ENCODE results near the gene PRCD. TPM values are rescaled to one million over a fixed set of nuclear protein-coding genes. Genes with fewer than 3 reads are reported as not detected.

The PRCD gene
- total RNA-seq, 4 donors from 2014 or later = 0.57 to 11.2 (median 2.3) TPM

- Histone ChIP-seq H3K27me3 (peaks cover 51% of the 10 kb centered on the region), H3K4me1 (peaks cover 0 to 29% (median 10%) of the 10 kb centered on the region in 3 donors), H3K27ac (peak overlapping the region in 3 of 4 donors; percentile 51 to 76 (median 69)), H3K9me3 (no peaks in the 10 kb centered on the region), H3K4me3 (peak overlapping the region; percentile 32 to 67), H3K36me3 (no peaks in the 10 kb centered on the region)
- TF ChIP-seq CTCF (IDR thresholded peaks at IDR 0.05) = no peak
- TF ChIP-seq EP300 (IDR thresholded peaks at IDR 0.05) = no peak
- 25 to 41% methylated on average over 8 of the region's 17 CpGs for WGBS, 2 donors (ENCODE audit: low coverage in 1 of 2)
- ATAC-seq = peak; percentile 18
Observed at GRCh38 chr17:76584427-76585032, 44.7 kb downstream of the PRCD start.

GRCh38 chr17:76585033-76585648 lies 45.3 kb downstream of the PRCD start:
- no peaks in the 10 kb centered on the region for H3K9me3 ChIP-seq
- H3K4me1 ChIP-seq = peaks cover 0 to 29% (median 10%) of the 10 kb centered on the region in 3 donors
- H3K27ac ChIP-seq = peak overlapping the region in 3 of 4 donors; percentile 51 to 76 (median 69)
- 0% methylated on average over 1 of the region's 62 CpGs; no CpG with 5 or more reads in 1 of the 2 donors for WGBS, 2 donors (ENCODE audit: low coverage in 1 of 2)
- H3K27me3 ChIP-seq = peaks cover 51% of the 10 kb centered on the region
- TF ChIP-seq POLR2A (IDR thresholded peaks at IDR 0.05) (no peak), EP300 (IDR thresholded peaks at IDR 0.05) (no peak), CTCF (IDR thresholded peaks at IDR 0.05) (no peak), POLR2AphosphoS5 (IDR thresholded peaks at IDR 0.05) (no peak)
- ATAC-seq = peak; percentile 26
- peak overlapping the region; percentile 32 to 67 for H3K4me3 ChIP-seq
- no peaks in the 10 kb centered on the region for H3K36me3 ChIP-seq

- peak; percentile 81 for ATAC-seq
- TF ChIP-seq POLR2A (IDR thresholded peaks at IDR 0.05) (peak; percentile 35 to 43), POLR2AphosphoS5 (IDR thresholded peaks at IDR 0.05) (no peak), CTCF (IDR thresholded peaks at IDR 0.05) (peak in 3 of 4 experiments; percentile 6 to 62 (median 37))
- H3K4me3 ChIP-seq = peak within 1 kb of the TSS; percentile 32 to 67
- H3K4me1 ChIP-seq = peaks cover 0 to 29% (median 10%) of the 10 kb centered on the region in 3 donors
- no peaks in the 10 kb centered on the region for H3K36me3 ChIP-seq
- H3K27me3 ChIP-seq = peaks cover 57% of the 10 kb centered on the region
- H3K9me3 ChIP-seq = no peaks in the 10 kb centered on the region
- 0 to 4% methylated on average over 1 to 4 of the region's 84 CpGs for WGBS, 2 donors (ENCODE audit: low coverage in 1 of 2)
- H3K27ac ChIP-seq = peak within 1 kb of the TSS in 3 of 4 donors; percentile 51 to 76 (median 69)
Observed at GRCh38 chr17:76585649-76586593, 46.1 kb downstream of the PRCD start, which contains the start of gene ST6GALNAC2. Gene ST6GALNAC2 (minus strand): TSS chr17:76585860. CDS start chr17:76585808, 52 bp downstream.

GRCh38 chr17:76586741-76587487 lies 47.1 kb downstream of the PRCD start:
- no peak for ATAC-seq
- Histone ChIP-seq H3K4me3 (peak overlapping the region in 1 of 2 donors; percentile 67), H3K4me1 (peaks cover 0 to 29% (median 10%) of the 10 kb centered on the region in 3 donors), H3K27ac (no peak overlapping the region), H3K36me3 (no peaks in the 10 kb centered on the region), H3K27me3 (peaks cover 66% of the 10 kb centered on the region), H3K9me3 (no peaks in the 10 kb centered on the region)
- TF ChIP-seq POLR2A (IDR thresholded peaks at IDR 0.05) (no peak), POLR2AphosphoS5 (IDR thresholded peaks at IDR 0.05) (no peak), EP300 (IDR thresholded peaks at IDR 0.05) (no peak)
- 0 to 34% methylated on average over 1 to 10 of the region's 17 CpGs for WGBS, 2 donors (ENCODE audit: low coverage in 1 of 2)
